ENCODE data around the gene EEA1. TPM values are rescaled to one million over a fixed set of nuclear protein-coding genes. Genes with fewer than 3 reads are reported as not detected.

The EEA1 gene
- total and polyA plus RNA-seq, 12 donors = 2.5 to 36.9 (median 21.4) TPM

DNA sequence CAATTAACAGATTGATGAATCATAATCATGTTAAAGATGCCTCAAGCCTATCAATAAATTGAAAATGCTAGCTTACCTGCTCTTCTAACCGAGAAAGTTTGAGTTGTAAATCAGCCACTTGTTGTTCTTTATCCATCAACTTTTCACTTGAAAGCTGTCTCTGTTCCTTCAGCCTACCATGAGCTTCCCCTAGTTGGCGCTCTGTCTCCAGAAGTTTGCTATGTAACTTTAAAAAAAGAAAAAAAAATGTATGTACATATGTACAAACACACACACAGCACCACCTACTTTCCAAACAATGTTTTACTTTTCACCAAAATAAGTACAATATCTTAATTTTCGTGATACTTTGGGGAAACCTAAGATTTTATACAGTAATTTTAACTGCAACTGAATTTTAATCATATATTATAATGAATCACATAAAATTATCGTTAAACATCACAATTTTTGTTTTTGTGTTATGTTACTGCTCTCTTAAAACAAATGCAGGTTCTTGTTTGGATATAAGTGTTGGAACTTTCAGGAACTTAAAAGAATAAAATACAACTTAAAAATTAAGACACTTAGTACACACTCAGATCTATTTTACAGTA is 101.2 kb downstream of the EEA1 start:
- intact Hi-C loops (cut with DNase I) = no loop called here
- no peak overlapping the region for H3K27ac ChIP-seq
- peaks cover 0 to 4% of the 10 kb centered on the region in 2 donors for H3K36me3 ChIP-seq (replicated peaks in 1 of 2)
- H3K4me1 ChIP-seq (replicated peaks in 1 of 2) = no peaks in the 10 kb centered on the region
- H3K9me3 ChIP-seq (replicated peaks in 1 of 3) = no peaks in the 10 kb centered on the region
- H3K27me3 ChIP-seq = no peaks in the 10 kb centered on the region
- DNase-seq = peak in 1 of 7 donors; percentile 27
- TF ChIP-seq, protein P1, sequence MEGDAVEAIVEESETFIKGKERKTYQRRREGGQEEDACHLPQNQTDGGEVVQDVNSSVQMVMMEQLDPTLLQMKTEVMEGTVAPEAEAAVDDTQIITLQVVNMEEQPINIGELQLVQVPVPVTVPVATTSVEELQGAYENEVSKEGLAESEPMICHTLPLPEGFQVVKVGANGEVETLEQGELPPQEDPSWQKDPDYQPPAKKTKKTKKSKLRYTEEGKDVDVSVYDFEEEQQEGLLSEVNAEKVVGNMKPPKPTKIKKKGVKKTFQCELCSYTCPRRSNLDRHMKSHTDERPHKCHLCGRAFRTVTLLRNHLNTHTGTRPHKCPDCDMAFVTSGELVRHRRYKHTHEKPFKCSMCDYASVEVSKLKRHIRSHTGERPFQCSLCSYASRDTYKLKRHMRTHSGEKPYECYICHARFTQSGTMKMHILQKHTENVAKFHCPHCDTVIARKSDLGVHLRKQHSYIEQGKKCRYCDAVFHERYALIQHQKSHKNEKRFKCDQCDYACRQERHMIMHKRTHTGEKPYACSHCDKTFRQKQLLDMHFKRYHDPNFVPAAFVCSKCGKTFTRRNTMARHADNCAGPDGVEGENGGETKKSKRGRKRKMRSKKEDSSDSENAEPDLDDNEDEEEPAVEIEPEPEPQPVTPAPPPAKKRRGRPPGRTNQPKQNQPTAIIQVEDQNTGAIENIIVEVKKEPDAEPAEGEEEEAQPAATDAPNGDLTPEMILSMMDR (IDR thresholded peaks at IDR 0.05) = peak; percentile 15 to 53 (median 40)
- TF ChIP-seq POLR2A (IDR thresholded peaks at IDR 0.05) = no peak
- H3K4me3 ChIP-seq = no peak overlapping the region
- WGBS, 4 donors = 81 to 84% (median 83%) methylated on average over 4 of the region's 4 CpGs

DNA sequence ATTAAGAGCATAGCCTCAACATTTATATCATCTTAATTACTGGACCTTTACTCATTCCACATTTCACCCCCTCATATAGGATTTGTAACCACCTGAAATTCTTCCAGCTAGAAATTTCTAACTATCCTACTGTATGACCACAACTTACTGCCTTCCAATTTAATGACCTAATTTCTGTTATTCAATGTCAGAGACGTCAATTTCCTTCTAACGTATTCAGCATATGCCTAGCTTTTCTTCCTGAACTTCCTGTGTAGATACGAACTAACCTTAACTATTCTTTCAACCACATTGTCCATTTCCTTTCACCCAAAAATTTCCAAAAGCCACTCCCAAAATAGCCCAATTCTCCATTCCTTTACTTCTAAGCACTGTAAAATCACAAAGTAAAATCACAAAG is 108.0 kb downstream of the EEA1 start:
- no peak overlapping the region for H3K4me3 ChIP-seq
- no peak for DNase-seq
- H3K4me1 ChIP-seq (replicated peaks in 1 of 2) = no peaks in the 10 kb centered on the region
- intact Hi-C loops (cut with DNase I) = no loop called here
- 83 to 91% (median 88%) methylated on average over 3 of the region's 3 CpGs for WGBS, 4 donors
- H3K36me3 ChIP-seq (replicated peaks in 1 of 2) = no peaks in the 10 kb centered on the region
- no peaks in the 10 kb centered on the region for H3K9me3 ChIP-seq (replicated peaks in 1 of 3)
- H3K27me3 ChIP-seq = no peaks in the 10 kb centered on the region
- TF ChIP-seq, protein P1 (IDR thresholded peaks at IDR 0.05) = no peak
- no peak for TF ChIP-seq POLR2A (IDR thresholded peaks at IDR 0.05)
- no peak overlapping the region for H3K27ac ChIP-seq

DNA sequence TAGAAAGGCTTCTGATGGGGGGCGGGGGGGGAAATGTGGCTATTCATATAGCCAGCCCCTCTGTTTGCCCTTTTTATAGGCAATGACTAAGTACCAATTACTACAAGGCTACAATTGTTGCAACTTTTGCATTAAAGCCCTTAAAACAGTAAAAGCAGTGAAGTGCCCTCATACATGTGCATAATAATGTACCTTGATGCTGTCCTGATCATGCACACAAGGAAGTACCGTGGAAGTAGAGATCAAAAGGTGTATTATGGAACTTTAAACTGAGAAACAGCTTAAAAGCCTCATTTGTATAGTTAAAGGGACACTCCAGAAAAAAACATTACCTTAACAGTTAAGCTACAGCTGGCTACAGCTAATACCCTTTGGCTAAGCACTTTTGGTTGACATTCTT is 114.5 kb downstream of the EEA1 start:
- Histone ChIP-seq H3K27ac (no peak overlapping the region), H3K4me3 (no peak overlapping the region), H3K27me3 (no peaks in the 10 kb centered on the region), H3K9me3 (replicated peaks in 1 of 3) (no peaks in the 10 kb centered on the region), H3K36me3 (replicated peaks in 1 of 2) (peaks cover 0 to 4% of the 10 kb centered on the region in 2 donors), H3K4me1 (replicated peaks in 1 of 2) (no peaks in the 10 kb centered on the region)
- 89 to 100% (median 97%) methylated on average over 2 of the region's 2 CpGs for WGBS, 4 donors
- TF ChIP-seq POLR2A (IDR thresholded peaks at IDR 0.05) = no peak
- TF ChIP-seq, protein P1 (IDR thresholded peaks at IDR 0.05) = no peak
- DNase-seq = no peak
- intact Hi-C loops (cut with DNase I) = no loop called here

DNA sequence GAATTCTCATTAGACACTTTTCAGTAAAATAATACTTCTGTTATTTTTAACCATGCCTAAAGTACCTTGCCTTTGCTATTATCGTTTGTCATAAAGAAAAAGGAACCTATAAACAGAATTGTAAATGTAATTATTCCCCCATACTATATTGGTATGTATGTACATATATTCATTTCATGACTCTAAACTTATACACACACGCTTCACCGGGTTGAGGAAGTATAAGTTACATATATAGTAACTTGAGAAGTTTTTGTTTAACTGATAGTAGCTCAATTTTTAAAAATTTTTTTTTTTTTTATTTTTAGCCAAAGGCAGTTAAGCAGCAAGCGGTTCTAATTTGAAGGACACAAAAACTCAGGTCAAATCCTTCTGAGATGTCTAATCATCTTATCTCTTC is 118.7 kb downstream of the EEA1 start:
- no peak for DNase-seq
- Histone ChIP-seq H3K27me3 (no peaks in the 10 kb centered on the region), H3K4me1 (replicated peaks in 1 of 2) (no peaks in the 10 kb centered on the region), H3K36me3 (replicated peaks in 1 of 2) (peaks cover 0 to 4% of the 10 kb centered on the region in 2 donors), H3K9me3 (replicated peaks in 1 of 3) (no peaks in the 10 kb centered on the region), H3K27ac (no peak overlapping the region), H3K4me3 (no peak overlapping the region)
- no peak for TF ChIP-seq POLR2A (IDR thresholded peaks at IDR 0.05)
- TF ChIP-seq, protein P1 (IDR thresholded peaks at IDR 0.05) = no peak
- intact Hi-C loops (cut with DNase I) = no loop called here
- WGBS, 4 donors = 84 to 89% (median 88%) methylated on average over 4 of the region's 4 CpGs
